Activated CD4-positive, alpha-beta memory T cell treated with anti-CD3 and anti-CD28 coated beads, Interleukin-2, amount 10 ng/mL, durations not matched to agents 7 days and 5 days (primary cell): ENCODE measurements around the gene POC1A. TPM values are rescaled to one million over a fixed set of nuclear protein-coding genes. Genes with fewer than 3 reads are reported as not detected.

Experiments used
- CTCF ChIA-PET: fragments of 350-600 bp; sonication (Branson Sonifier 250); formaldehyde crosslinking; loops from one replicate; lab custom pipeline; 2021; ENCODE audit warnings: antibody characterized with exemption, inconsistent platforms; lab: Charles Lee
- POLR2A ChIA-PET: fragments of 350-600 bp; sonication (Branson Sonifier 250); formaldehyde crosslinking; loops from one replicate; lab custom pipeline; 2021; ENCODE audit warnings: antibody characterized with exemption; lab: Charles Lee
- DNase-seq: peaks from one replicate; pipeline ENCODE4 v3.0.0-alpha.2; 2020
- H3K27ac Mint-ChIP-seq: one replicate; pipeline ENCODE4 v1.8.0; 2021; ENCODE audit warnings: mild to moderate bottlenecking, mixed read lengths
- H3K27me3 Mint-ChIP-seq: one replicate; pipeline ENCODE4 v1.8.0; 2021; ENCODE audit warnings: mixed read lengths
- H3K36me3 Mint-ChIP-seq: one replicate; pipeline ENCODE4 v1.8.0; 2021; ENCODE audit warnings: low read depth, mixed read lengths
- H3K4me1 Mint-ChIP-seq: one replicate; pipeline ENCODE4 v1.8.0; 2021; ENCODE audit warnings: mixed read lengths
- H3K4me3 Mint-ChIP-seq: one replicate; pipeline ENCODE4 v1.8.0; 2021; ENCODE audit warnings: mild to moderate bottlenecking, mixed read lengths
- H3K9me3 Mint-ChIP-seq: one replicate; pipeline ENCODE4 v1.8.0; 2021; ENCODE audit warnings: mixed read lengths
- total RNA-seq, 2 experiments: library from RNA; stranded (reverse); gene quantifications; one replicate each; pipeline ENCODE4 v1.2.3, GENCODE V29; 2021

The POC1A gene
- 10 to 100 TPM; 24.8 to 25.6 TPM for total RNA-seq

GRCh38 chr3:52154135-52155094 is at the start of gene POC1A:
TSS of gene POC1A (minus strand) at chr3:52154423. CDS start at chr3:52154372, 51 bp downstream.
- H3K36me3 Mint-ChIP-seq = peaks cover 6% of the 10 kb centered on the region
- ChIA-PET POLR2A (interaction anchor here (0.7 to 2.0 kb wide), 23 partner anchors 10 to 197 kb away, joined by 3 to 19 read pairs (median 3); partner anchors contain the start of genes ABHD14B, ALAS1, DUSP7 and RPL29), CTCF (interaction anchor here (0.8 to 1.8 kb wide), 20 partner anchors 10 to 213 kb away, joined by 3 to 16 read pairs (median 4); partner anchors contain the start of genes ABHD14B, DUSP7, RPL29 and RRP9)
- peak within 1 kb of the TSS; percentile 89 for H3K27ac Mint-ChIP-seq
- peak within 1 kb of the TSS; percentile 85 for H3K4me3 Mint-ChIP-seq
- peaks cover 2% of the 10 kb centered on the region for H3K27me3 Mint-ChIP-seq
- peaks cover 29% of the 10 kb centered on the region for H3K4me1 Mint-ChIP-seq
- no peaks in the 10 kb centered on the region for H3K9me3 Mint-ChIP-seq
- DNase-seq = peak; percentile 91

GRCh38 chr3:52203701-52204100 is 49.5 kb upstream of the POC1A start:
- POLR2A ChIA-PET = interaction anchor here (1.6 to 2.0 kb wide), 2 partner anchors 13 to 35 kb away, joined by 6 read pairs; partner anchors contain the start of gene TWF2

GRCh38 chr3:52202384-52203077 is 48.3 kb upstream of the POC1A start:
- Mint-ChIP-seq H3K27ac (peak overlapping the region; percentile 47), H3K36me3 (peaks cover 87% of the 10 kb centered on the region), H3K9me3 (no peaks in the 10 kb centered on the region), H3K4me3 (no peak overlapping the region), H3K4me1 (peaks cover 70% of the 10 kb centered on the region), H3K27me3 (no peaks in the 10 kb centered on the region)
- no peak for DNase-seq
- ChIA-PET CTCF (interaction anchor here (0.7 to 2.1 kb wide), 4 partner anchors 18 to 48 kb away, joined by 3 to 5 read pairs (median 3); partner anchors contain the start of gene POC1A), POLR2A (interaction anchor here (1.6 to 2.0 kb wide), 2 partner anchors 14 to 36 kb away, joined by 6 read pairs; partner anchors contain the start of gene TWF2)

More at GRCh38 chr3:52203701-52204100, 49.5 kb upstream of the POC1A start:
- no peak for DNase-seq
- Mint-ChIP-seq H3K4me1 (peaks cover 64% of the 10 kb centered on the region), H3K27me3 (no peaks in the 10 kb centered on the region), H3K9me3 (no peaks in the 10 kb centered on the region), H3K36me3 (peaks cover 94% of the 10 kb centered on the region), H3K27ac (no peak overlapping the region), H3K4me3 (no peak overlapping the region)
- CTCF ChIA-PET = interaction anchor here (1.2 to 2.1 kb wide), 2 partner anchors 28 to 49 kb away, joined by 3 to 5 read pairs; partner anchors contain the start of gene POC1A

- ChIA-PET CTCF (interaction anchor here (1.8 kb wide), 1 partner anchor 19 kb away, joined by 12 read pairs; no protein-coding TSS in a partner anchor), POLR2A (interaction anchor here (1.2 to 1.4 kb wide), 4 partner anchors 19 to 205 kb away, joined by 3 to 7 read pairs (median 4); partner anchors contain the start of genes GLYCTK and RPL29)
- H3K36me3 Mint-ChIP-seq = peaks cover 73% of the 10 kb centered on the region
- DNase-seq = no peak
- no peaks in the 10 kb centered on the region for H3K9me3 Mint-ChIP-seq
- peaks cover 80% of the 10 kb centered on the region for H3K4me1 Mint-ChIP-seq
- H3K27me3 Mint-ChIP-seq = no peaks in the 10 kb centered on the region
- no peak overlapping the region for H3K4me3 Mint-ChIP-seq
- H3K27ac Mint-ChIP-seq = no peak overlapping the region
Measured at GRCh38 chr3:52200981-52201679, 46.9 kb upstream of the POC1A start.

- Mint-ChIP-seq H3K4me1 (peaks cover 62% of the 10 kb centered on the region), H3K27me3 (no peaks in the 10 kb centered on the region), H3K9me3 (no peaks in the 10 kb centered on the region), H3K4me3 (peak overlapping the region; percentile 99), H3K27ac (peak overlapping the region; percentile 89), H3K36me3 (peaks cover 52% of the 10 kb centered on the region)
- POLR2A ChIA-PET = interaction anchor here (1.1 kb wide), 2 partner anchors 11 to 44 kb away, joined by 3 read pairs; no protein-coding TSS in a partner anchor
- CTCF ChIA-PET = no interaction called here
- no peak for DNase-seq
Measured at GRCh38 chr3:52198643-52199608, 44.7 kb upstream of the POC1A start.

DNA sequence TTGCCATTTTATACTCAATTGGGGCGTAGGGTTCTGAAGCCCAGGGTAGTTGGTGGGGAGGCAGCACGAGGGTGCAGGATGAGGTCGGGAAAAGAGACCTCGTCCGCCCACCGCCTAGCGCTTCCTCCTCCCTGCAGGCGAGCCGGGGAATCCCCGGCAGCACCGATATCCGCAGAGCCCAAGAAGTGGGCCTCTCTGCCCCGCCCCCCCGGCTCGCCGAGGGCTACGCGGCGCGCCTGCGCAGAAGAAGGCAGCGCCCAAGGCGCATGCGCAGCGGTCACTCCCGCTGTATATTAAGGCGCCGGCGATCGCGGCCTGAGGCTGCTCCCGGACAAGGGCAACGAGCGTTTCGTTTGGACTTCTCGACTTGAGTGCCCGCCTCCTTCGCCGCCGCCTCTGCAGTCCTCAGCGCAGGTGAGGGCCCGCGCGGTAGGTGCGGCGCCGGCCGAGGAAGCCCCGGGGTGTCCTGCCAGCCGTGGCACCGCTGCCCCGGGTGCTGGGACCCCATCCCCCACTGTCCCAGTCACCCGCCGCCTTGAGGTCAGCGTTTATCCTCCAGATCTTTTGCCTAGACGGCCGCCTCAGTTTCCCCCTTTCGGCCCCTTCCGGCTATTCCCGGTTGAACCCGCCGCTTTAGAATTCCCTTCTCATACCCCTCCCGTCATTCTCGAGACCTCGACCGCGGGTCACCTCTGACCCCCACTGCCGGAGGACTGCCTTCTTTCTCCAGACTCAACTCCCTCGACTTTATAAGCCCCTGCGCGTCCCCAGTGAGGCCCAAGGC is 43.8 kb upstream of the POC1A start, which contains the start of gene ALAS1:
ALAS1 (plus strand) TSS at position 319 of the 784 bp plus-strand sequence. CDS start 1,082 bp downstream, outside the sequence.
- H3K9me3 Mint-ChIP-seq = no peaks in the 10 kb centered on the region
- DNase-seq = peak; percentile 96
- peaks cover 54% of the 10 kb centered on the region for H3K4me1 Mint-ChIP-seq
- H3K27ac Mint-ChIP-seq = peak within 1 kb of the TSS; percentile 89
- no peaks in the 10 kb centered on the region for H3K27me3 Mint-ChIP-seq
- ChIA-PET CTCF (interaction anchor here (1.0 to 1.8 kb wide), 2 partner anchors 22 to 24 kb away, joined by 3 to 6 read pairs; no protein-coding TSS in a partner anchor), POLR2A (interaction anchor here (0.7 to 1.7 kb wide), 5 partner anchors 10 to 44 kb away, joined by 3 to 5 read pairs (median 3); partner anchors contain the start of genes POC1A and TWF2)
- H3K4me3 Mint-ChIP-seq = peak within 1 kb of the TSS; percentile 99
- H3K36me3 Mint-ChIP-seq = peaks cover 44% of the 10 kb centered on the region

GRCh38 chr3:52197499-52197841 is 43.2 kb upstream of the POC1A start:
- POLR2A ChIA-PET = interaction anchor here (0.7 to 1.7 kb wide), 5 partner anchors 9 to 43 kb away, joined by 3 to 5 read pairs (median 3); partner anchors contain the start of genes POC1A and TWF2
- H3K27ac Mint-ChIP-seq = peak overlapping the region; percentile 80
- CTCF ChIA-PET = interaction anchor here (1.0 to 1.8 kb wide), 2 partner anchors 23 to 24 kb away, joined by 3 to 6 read pairs; no protein-coding TSS in a partner anchor

GRCh38 chr3:52196977-52197376 is 42.8 kb upstream of the POC1A start:
- DNase-seq = no peak
- no peak overlapping the region for H3K4me3 Mint-ChIP-seq
- POLR2A ChIA-PET = interaction anchor here (0.7 to 1.7 kb wide), 7 partner anchors 9 to 201 kb away, joined by 3 to 5 read pairs (median 3); partner anchors contain the start of genes POC1A, RPL29 and TWF2
- no peaks in the 10 kb centered on the region for H3K9me3 Mint-ChIP-seq
- peaks cover 33% of the 10 kb centered on the region for H3K36me3 Mint-ChIP-seq
- H3K27me3 Mint-ChIP-seq = no peaks in the 10 kb centered on the region
- CTCF ChIA-PET = interaction anchor here (1.0 to 1.8 kb wide), 2 partner anchors 24 to 25 kb away, joined by 3 to 6 read pairs; no protein-coding TSS in a partner anchor
- H3K27ac Mint-ChIP-seq = no peak overlapping the region
- H3K4me1 Mint-ChIP-seq = peaks cover 45% of the 10 kb centered on the region

More at GRCh38 chr3:52197499-52197841, 43.2 kb upstream of the POC1A start:
- no peaks in the 10 kb centered on the region for H3K9me3 Mint-ChIP-seq
- H3K4me1 Mint-ChIP-seq = peaks cover 49% of the 10 kb centered on the region
- H3K36me3 Mint-ChIP-seq = peaks cover 38% of the 10 kb centered on the region
- H3K4me3 Mint-ChIP-seq = peak overlapping the region; percentile 99
- no peak for DNase-seq
- H3K27me3 Mint-ChIP-seq = no peaks in the 10 kb centered on the region

DNA sequence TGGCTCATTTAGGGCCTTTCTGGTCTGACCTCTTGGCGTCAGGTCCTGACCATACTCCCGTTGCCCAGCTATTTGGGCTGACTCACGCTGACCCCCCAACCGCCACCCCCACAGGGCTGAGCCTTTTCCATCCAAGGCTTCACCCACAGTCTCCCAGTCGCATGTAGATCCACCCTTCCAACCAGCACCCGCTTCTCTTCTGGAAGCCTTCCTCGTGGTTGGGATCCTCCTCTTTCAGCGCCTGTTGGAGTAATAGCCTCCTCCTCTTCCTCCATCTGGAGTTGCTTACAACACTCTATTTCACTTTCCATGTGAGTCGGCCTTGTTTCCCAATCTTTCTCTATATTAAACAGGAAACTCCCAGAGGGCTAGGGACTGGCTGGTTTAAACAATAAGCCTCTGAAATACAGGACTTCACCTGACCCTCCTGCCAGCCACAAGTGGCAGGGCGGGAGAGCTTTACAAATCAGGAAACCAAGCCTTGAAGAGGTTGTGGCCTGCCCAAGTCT is 41.7 kb upstream of the POC1A start:
- H3K36me3 Mint-ChIP-seq = peaks cover 22% of the 10 kb centered on the region
- peaks cover 35% of the 10 kb centered on the region for H3K4me1 Mint-ChIP-seq
- H3K27ac Mint-ChIP-seq = no peak overlapping the region
- H3K27me3 Mint-ChIP-seq = no peaks in the 10 kb centered on the region
- ChIA-PET CTCF (interaction anchor here (1.8 kb wide), 1 partner anchor 25 kb away, joined by 6 read pairs; no protein-coding TSS in a partner anchor), POLR2A (interaction anchor here (1.0 to 1.5 kb wide), 2 partner anchors 26 to 200 kb away, joined by 3 to 4 read pairs; partner anchors contain the start of gene RPL29)
- no peaks in the 10 kb centered on the region for H3K9me3 Mint-ChIP-seq
- no peak overlapping the region for H3K4me3 Mint-ChIP-seq
- no peak for DNase-seq

GRCh38 chr3:52195291-52195597 is 41.0 kb upstream of the POC1A start:
- H3K27me3 Mint-ChIP-seq = no peaks in the 10 kb centered on the region
- no peak for DNase-seq
- ChIA-PET POLR2A (no interaction called here), CTCF (interaction anchor here (1.3 kb wide), 1 partner anchor 10 kb away, joined by 4 read pairs; no protein-coding TSS in a partner anchor)
- peaks cover 18% of the 10 kb centered on the region for H3K36me3 Mint-ChIP-seq
- H3K9me3 Mint-ChIP-seq = no peaks in the 10 kb centered on the region
- H3K4me1 Mint-ChIP-seq = peaks cover 32% of the 10 kb centered on the region
- no peak overlapping the region for H3K27ac Mint-ChIP-seq
- H3K4me3 Mint-ChIP-seq = no peak overlapping the region
